Measurements from ENCODE around the gene CYP11A1. TPM values are rescaled to one million over a fixed set of nuclear protein-coding genes. Genes with fewer than 3 reads are reported as not detected.

The CYP11A1 gene
- total RNA-seq, 1 experiment from 2014 or later, result 1.7 TPM

- no peaks in the 10 kb centered on the region; a peak in 1 of 5 replicates for H3K9me3 Mint-ChIP-seq
- Histone ChIP-seq H4K5ac (ENCODE audit: insufficient read length, low read depth, low read length) (no peak overlapping the region), H3K27ac (ENCODE audit: insufficient read length, low read depth, low read length) (no peak overlapping the region), H3K14ac (ENCODE audit: insufficient read depth, low read length) (no peak overlapping the region), H4K20me1 (ENCODE audit: control insufficient read depth, insufficient read depth, insufficient read length) (no peaks in the 10 kb centered on the region), H2BK20ac (ENCODE audit: low read depth, low read length, poor library complexity, severe bottlenecking) (no peak overlapping the region), H4K8ac (replicated peaks; ENCODE audit: insufficient read length, low read depth, low read length) (no peak overlapping the region), H2BK5ac (ENCODE audit: insufficient read length, low read length) (no peak overlapping the region), H3K23me2 (ENCODE audit: insufficient read length, low read depth, low read length, poor library complexity, severe bottlenecking) (no peaks in the 10 kb centered on the region), H3K79me2 (ENCODE audit: insufficient read depth, low read length) (no peaks in the 10 kb centered on the region), H2BK15ac (ENCODE audit: low read depth, low read length) (no peak overlapping the region), H3K23ac (ENCODE audit: insufficient read length, low read depth, low read length) (no peak overlapping the region), H3K56ac (ENCODE audit: insufficient read length, low read depth, low read length) (no peak overlapping the region), H3T11ph (ENCODE audit: low read length) (no peak overlapping the region), H3K4me2 (ENCODE audit: insufficient read depth, insufficient read length, low read length) (no peak overlapping the region), H3K79me1 (ENCODE audit: insufficient read depth, low read depth, low read length, poor library complexity, severe bottlenecking) (no peaks in the 10 kb centered on the region), H3K9ac (ENCODE audit: extremely low read depth, insufficient read length, low read length) (no peak overlapping the region), H3K4me1 (ENCODE audit: insufficient read depth, low read length) (no peaks in the 10 kb centered on the region; the same call in 1 of the 2 replicates), H2BK12ac (ENCODE audit: insufficient read length, low read depth, low read length) (no peak overlapping the region), H2BK120ac (ENCODE audit: low read depth, low read length, poor library complexity, severe bottlenecking) (no peak overlapping the region), H2AFZ (ENCODE audit: low read length) (no peak overlapping the region), H3K9me3 (ENCODE audit: control insufficient read depth, low read depth, low read length) (no peaks in the 10 kb centered on the region), H3K27me3 (ENCODE audit: insufficient read depth, low read length) (no peaks in the 10 kb centered on the region), H3K18ac (ENCODE audit: insufficient read length, low read depth, low read length) (no peak overlapping the region), H3K4ac (ENCODE audit: low read depth, low read length) (no peak overlapping the region), H4K91ac (ENCODE audit: insufficient read length, low read depth, low read length) (no peak overlapping the region), H2AK5ac (ENCODE audit: insufficient read length, low read length) (no peak overlapping the region)
- no peaks in the 10 kb centered on the region for H3K36me3 Mint-ChIP-seq (ENCODE audit: insufficient read depth in 1 of 3, low read depth in 3 of 3)
- no peak overlapping the region for H3K4me3 Mint-ChIP-seq
- TF ChIP-seq, protein P1, sequence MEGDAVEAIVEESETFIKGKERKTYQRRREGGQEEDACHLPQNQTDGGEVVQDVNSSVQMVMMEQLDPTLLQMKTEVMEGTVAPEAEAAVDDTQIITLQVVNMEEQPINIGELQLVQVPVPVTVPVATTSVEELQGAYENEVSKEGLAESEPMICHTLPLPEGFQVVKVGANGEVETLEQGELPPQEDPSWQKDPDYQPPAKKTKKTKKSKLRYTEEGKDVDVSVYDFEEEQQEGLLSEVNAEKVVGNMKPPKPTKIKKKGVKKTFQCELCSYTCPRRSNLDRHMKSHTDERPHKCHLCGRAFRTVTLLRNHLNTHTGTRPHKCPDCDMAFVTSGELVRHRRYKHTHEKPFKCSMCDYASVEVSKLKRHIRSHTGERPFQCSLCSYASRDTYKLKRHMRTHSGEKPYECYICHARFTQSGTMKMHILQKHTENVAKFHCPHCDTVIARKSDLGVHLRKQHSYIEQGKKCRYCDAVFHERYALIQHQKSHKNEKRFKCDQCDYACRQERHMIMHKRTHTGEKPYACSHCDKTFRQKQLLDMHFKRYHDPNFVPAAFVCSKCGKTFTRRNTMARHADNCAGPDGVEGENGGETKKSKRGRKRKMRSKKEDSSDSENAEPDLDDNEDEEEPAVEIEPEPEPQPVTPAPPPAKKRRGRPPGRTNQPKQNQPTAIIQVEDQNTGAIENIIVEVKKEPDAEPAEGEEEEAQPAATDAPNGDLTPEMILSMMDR (conservative IDR thresholded peaks at IDR 0.05), result no peak
- H3K4me1 Mint-ChIP-seq, result peaks cover 16 to 36% of the 10 kb centered on the region in 2 experiments
- H3K27ac Mint-ChIP-seq, result no peak overlapping the region
- WGBS (ENCODE audit: extremely low coverage, insufficient read length, low lambda C conversion rate), result no CpG with 5 or more reads among the region's 10 CpGs
- peaks cover under 1% of the 10 kb centered on the region; the same call in 1 of the 2 replicates for H3K27me3 Mint-ChIP-seq (ENCODE audit: low read depth)
- DNase-seq, result no peak
These were observed 20.3 kb upstream of the CYP11A1 start for GRCh38 chr15:74387621-74388362.
